Activated CD4-positive, alpha-beta T cell treated with anti-CD3 and anti-CD28 coated beads, Interleukin-2, amount 10 ng/mL, durations not matched to agents 24 days and 14 days (primary cell): ENCODE results near the gene GHITM. TPM values are rescaled to one million over a fixed set of nuclear protein-coding genes. Genes with fewer than 3 reads are reported as not detected.
"Not testable (repeated sequence)": the region's sequence is repeated elsewhere in the genome, so short reads cannot be mapped to it uniquely, and the experiment has no call there.

Source experiments
- DNase-seq: peaks from one replicate; pipeline ENCODE4 v3.0.0; 2022
- H3K27ac Mint-ChIP-seq: one replicate; pipeline ENCODE4 v1.8.0; 2022; ENCODE audit warnings: mild to moderate bottlenecking, mixed read lengths
- H3K27me3 Mint-ChIP-seq: one replicate; pipeline ENCODE4 v1.8.0; 2022; ENCODE audit warnings: mixed read lengths
- H3K36me3 Mint-ChIP-seq: one replicate; pipeline ENCODE4 v1.8.0; 2022; ENCODE audit warnings: low read depth, mild to moderate bottlenecking, mixed read lengths
- H3K4me1 Mint-ChIP-seq: one replicate; pipeline ENCODE4 v1.8.0; 2021; ENCODE audit warnings: mixed read lengths
- H3K4me3 Mint-ChIP-seq: one replicate; pipeline ENCODE4 v1.8.0; 2022; ENCODE audit warnings: mild to moderate bottlenecking, moderate library complexity, mixed read lengths
- H3K9me3 Mint-ChIP-seq: one replicate; pipeline ENCODE4 v1.8.0; 2021; ENCODE audit warnings: mixed read lengths
- intact Hi-C: fragments of 100-400 bp; cut with micrococcal nuclease; formaldehyde crosslinking; loops from one replicate; pipeline ENCODE4 v1.15.1; 2023
- total RNA-seq: library from RNA; stranded (reverse); gene quantifications from 2 replicates; pipeline ENCODE4 v1.2.3, GENCODE V29; 2022

GHITM gene
- total RNA-seq, 1 donor from 2014 or later = 145 TPM

DNA sequence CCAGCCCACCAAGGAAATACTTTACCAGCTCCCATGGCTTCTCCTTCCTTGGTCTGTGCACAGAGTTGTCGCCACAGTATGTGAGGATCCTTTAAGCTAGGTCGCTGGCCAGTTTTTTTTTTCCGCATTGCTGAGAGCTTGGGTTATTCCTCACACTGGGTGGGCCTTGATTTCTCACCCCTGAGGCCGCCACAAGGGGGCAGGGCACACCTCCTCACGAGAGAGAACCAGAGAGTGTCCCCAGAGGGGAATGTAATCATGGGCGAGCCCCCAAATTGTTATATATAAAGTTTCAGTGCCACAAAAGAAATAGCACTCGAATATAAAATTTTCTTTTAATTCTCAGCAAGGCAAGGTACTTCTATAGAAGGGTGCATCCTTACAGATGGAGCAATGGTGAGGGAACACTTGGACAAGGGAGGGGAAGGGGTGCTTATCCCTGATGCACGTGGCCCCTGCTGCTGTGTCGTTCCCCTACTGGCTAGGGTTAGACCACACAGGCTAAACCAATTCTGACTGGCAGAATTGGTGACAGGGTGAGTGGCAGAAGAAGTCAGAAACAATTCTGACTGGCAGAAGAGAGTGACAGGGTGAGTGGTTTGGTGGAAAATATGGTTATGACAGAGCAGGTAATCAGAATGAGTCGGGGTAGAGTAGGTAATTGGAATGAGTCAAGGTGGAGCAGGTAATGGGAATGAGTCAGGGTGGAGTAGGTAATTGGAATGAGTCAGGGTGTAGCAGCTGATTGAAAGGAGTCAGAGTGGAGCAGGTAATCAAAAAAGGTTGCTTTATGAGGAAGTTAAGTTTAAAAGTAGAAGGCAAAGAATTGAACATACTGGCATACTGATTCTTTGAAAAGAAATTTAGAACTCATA lies 13.2 kb upstream of the GHITM start:
- intact Hi-C loops = not testable (repeated sequence)

DNA sequence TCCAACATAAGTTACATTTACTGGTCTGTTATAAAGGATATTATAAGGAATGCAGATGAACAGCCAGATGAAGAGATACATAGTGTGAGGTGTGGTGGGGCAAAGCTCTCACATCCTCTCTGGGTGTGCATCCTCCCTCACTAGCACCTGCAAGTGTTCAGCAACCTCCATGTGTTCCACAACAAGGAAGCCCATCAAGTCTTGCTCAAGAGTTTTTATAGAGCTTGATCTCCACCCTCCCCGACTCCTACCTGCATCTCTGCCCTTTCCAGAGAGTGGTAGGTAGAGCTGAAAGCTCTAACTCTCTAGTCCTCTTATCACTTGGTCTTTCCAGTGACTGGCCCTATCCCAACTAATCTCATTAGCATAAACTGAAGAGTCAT lies 12.5 kb upstream of the GHITM start:
- DNase-seq = no peak
- no peak overlapping the region for H3K27ac Mint-ChIP-seq
- H3K4me1 Mint-ChIP-seq = no peaks in the 10 kb centered on the region
- no peak overlapping the region for H3K4me3 Mint-ChIP-seq
- intact Hi-C loops = no loop called here
- H3K9me3 Mint-ChIP-seq = peaks cover 15% of the 10 kb centered on the region
- H3K36me3 Mint-ChIP-seq = no peaks in the 10 kb centered on the region
- H3K27me3 Mint-ChIP-seq = peaks cover 16% of the 10 kb centered on the region

More for the DNA sequence above, 13.2 kb upstream of the GHITM start:
- not testable (repeated sequence) for DNase-seq, H3K4me1 Mint-ChIP-seq, H3K4me3 Mint-ChIP-seq, H3K27ac Mint-ChIP-seq, H3K36me3 Mint-ChIP-seq
- Mint-ChIP-seq H3K27me3 (peaks cover 17% of the 10 kb centered on the region), H3K9me3 (peaks cover 15% of the 10 kb centered on the region)

DNA sequence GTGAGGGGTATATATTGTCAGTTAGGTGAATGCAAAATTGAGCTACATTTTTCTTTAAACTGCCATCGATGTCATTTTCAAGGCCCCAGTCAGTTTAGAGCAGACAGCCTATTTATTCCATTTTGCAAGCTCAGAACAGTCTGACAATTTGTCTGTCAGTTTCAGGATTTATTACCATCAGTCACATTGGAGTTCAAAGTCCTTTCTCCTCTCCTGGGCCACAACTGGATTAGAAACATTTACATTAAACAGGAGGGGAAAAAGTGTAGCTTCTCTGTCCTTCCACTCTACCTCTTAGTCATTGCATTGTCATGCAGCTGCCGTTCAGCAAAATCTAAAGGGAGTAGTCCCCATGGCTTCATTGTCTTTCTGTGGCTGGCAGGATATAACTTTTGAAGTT lies 3.5 kb upstream of the GHITM start:
- Mint-ChIP-seq H3K27ac (no peak overlapping the region), H3K36me3 (peaks cover 5% of the 10 kb centered on the region), H3K27me3 (peaks cover 14% of the 10 kb centered on the region), H3K9me3 (no peaks in the 10 kb centered on the region), H3K4me1 (peaks cover 17% of the 10 kb centered on the region), H3K4me3 (no peak overlapping the region)
- DNase-seq = no peak
- intact Hi-C loops = no loop called here

DNA sequence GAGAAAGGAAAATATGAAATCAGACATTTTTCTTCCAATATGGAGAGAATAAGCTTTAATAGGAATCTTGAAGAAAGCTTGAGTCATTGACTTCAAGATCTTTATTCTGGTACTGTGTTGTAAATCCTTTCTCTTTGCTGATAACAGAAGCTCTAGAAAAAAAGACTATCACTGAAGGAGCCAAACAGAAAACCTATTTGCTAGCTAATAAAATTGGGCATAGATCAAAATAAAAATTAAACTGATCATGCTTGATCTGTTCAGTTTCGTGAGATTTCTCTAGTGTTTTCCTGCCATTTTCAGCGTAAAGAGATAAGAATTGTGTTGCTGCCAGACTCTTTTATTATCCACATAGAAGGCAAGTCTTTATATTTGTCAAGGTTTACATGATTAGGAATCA lies 1.5 kb upstream of the GHITM start:
- Mint-ChIP-seq H3K4me1 (peaks cover 25% of the 10 kb centered on the region), H3K27ac (peak overlapping the region; percentile 97), H3K4me3 (peak overlapping the region; percentile 6), H3K9me3 (no peaks in the 10 kb centered on the region), H3K27me3 (peaks cover 11% of the 10 kb centered on the region), H3K36me3 (peaks cover 16% of the 10 kb centered on the region)
- intact Hi-C loops = no loop called here
- DNase-seq = no peak

DNA sequence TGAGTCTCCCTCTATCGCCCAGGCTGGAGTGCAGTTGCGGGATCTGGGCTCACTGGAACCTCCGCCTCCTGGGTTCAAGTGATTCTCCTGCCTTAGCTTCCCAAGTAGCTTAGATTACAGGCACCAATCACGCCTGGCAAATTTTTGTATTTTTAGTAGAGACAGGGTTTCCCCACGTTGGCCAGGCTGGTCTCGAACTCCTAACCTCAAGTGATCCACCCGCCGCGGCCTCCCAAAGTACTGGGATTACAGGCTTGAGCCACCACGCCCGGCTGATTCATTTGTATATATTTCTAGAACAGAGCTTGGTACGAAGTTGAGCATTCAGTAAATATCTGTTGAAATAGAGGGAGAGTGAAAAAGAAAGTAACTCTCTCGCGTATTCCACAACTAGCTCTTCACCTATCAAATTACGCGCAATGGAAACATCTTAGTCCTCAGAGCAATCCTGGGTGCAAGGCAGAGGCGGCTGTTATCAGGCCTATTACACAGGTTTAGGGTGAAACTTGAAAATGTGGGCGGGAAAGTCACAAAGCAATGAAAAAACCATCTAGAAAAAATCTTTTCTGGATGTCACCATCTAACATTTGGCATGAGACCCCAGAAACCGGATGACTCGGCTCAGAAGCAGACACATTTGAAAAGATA lies 707 bp upstream of the GHITM start:
- H3K9me3 Mint-ChIP-seq = no peaks in the 10 kb centered on the region
- H3K27me3 Mint-ChIP-seq = peaks cover 11% of the 10 kb centered on the region
- peaks cover 25% of the 10 kb centered on the region for H3K4me1 Mint-ChIP-seq
- peaks cover 23% of the 10 kb centered on the region for H3K36me3 Mint-ChIP-seq
- H3K27ac Mint-ChIP-seq = peak overlapping the region; percentile 97
- H3K4me3 Mint-ChIP-seq = peak overlapping the region; percentile 97
- intact Hi-C loops = loop anchor here (1.0 kb wide), 1 partner anchor 191 kb away; no protein-coding TSS in a partner anchor
- peak; percentile 81 for DNase-seq

DNA sequence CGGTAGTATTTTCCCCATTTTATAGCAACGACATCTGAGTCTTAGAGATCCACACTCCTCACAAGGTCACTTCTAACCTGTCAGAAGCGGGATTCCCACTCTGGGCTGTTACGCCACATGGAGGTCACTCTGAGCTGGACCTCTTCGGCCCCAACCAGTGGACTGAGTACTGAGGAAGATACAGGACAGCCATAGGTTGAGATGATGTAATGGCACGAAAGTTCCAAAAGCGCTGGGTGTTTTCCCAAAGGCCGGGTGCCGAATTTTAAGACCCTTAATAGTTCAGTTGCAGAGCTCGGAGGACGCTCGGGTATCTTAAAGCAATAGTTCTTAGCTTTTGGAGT lies 699 bp downstream of the GHITM start:
- Mint-ChIP-seq H3K27ac (peak overlapping the region; percentile 97), H3K36me3 (peaks cover 31% of the 10 kb centered on the region), H3K9me3 (no peaks in the 10 kb centered on the region), H3K4me3 (peak overlapping the region; percentile 97), H3K27me3 (peaks cover 4% of the 10 kb centered on the region), H3K4me1 (peaks cover 25% of the 10 kb centered on the region)
- no peak for DNase-seq
- intact Hi-C loops = no loop called here

DNA sequence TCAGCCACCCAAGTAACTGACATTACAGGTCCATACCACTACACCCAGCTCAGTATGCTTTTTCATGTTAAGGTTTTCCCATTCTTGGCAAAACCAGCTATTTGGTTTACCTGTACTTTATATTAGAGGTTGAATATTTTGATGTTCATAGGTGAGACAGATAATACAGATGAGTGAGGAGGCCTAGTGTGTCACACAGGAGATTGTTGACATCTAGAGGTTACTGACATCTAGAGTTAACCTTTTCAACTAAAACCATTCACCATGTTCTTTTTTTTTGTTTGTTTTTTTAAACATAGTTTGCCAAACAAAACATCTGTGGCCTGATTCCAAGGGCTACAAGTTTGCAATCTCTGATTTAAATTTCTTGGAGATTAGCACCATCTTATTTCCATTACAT lies 8.0 kb downstream of the GHITM start:
- Mint-ChIP-seq H3K4me3 (no peak overlapping the region), H3K9me3 (no peaks in the 10 kb centered on the region), H3K27ac (no peak overlapping the region), H3K27me3 (no peaks in the 10 kb centered on the region), H3K36me3 (peaks cover 58% of the 10 kb centered on the region), H3K4me1 (no peaks in the 10 kb centered on the region)
- DNase-seq = no peak
- intact Hi-C loops = loop anchor here (5.0 kb wide), 1 partner anchor 390 kb away; no protein-coding TSS in a partner anchor

DNA sequence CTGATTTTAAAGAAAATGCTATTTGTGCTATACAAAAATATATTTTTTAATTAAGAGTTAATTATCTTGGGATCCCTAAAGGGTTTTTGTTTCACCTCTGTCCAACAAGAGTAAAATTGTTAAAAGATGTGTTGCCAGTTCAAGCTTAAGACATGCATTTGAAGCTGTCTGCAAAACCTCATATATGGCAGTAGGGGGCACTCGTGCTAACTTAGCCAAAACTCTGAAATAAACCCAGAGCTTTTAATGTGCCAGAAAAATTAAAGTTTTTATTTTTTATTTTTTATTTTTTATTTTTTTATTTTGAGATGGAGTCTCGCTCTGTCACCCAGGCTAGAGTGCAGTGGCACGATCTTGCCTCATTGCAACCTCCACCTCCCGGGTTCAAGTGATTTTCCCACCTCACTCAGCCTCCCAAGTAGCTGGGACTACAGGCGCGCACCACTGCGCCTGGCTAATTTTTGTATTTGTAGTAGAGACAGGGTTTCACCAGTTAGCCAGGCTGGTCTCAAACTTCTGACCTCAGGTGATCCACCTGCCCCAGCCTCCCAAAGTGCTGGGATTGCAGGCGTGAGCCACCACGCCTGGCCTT lies 8.8 kb downstream of the GHITM start:
- intact Hi-C loops = loop anchor here (1.0 to 5.0 kb wide), 2 partner anchors 57 to 389 kb away; no protein-coding TSS in a partner anchor
- H3K27me3 Mint-ChIP-seq, H3K4me1 Mint-ChIP-seq, H3K27ac Mint-ChIP-seq, H3K9me3 Mint-ChIP-seq, H3K4me3 Mint-ChIP-seq: not testable (repeated sequence)
- H3K36me3 Mint-ChIP-seq = peaks cover 56% of the 10 kb centered on the region
- DNase-seq = peak; percentile 65

DNA sequence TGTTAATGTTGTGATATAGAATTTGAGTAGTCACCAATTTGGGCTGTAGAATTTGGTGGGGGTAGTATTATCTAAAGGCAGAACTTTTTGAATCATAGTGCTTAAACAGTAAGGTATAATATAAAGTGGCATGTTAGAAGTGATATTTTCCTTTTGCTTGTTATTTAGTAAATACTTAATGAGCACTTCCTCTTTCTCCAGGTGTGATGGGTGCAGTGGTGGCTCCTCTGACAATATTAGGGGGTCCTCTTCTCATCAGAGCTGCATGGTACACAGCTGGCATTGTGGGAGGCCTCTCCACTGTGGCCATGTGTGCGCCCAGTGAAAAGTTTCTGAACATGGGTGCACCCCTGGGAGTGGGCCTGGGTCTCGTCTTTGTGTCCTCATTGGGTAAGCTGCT lies 10.5 kb downstream of the GHITM start:
- no peaks in the 10 kb centered on the region for H3K9me3 Mint-ChIP-seq
- H3K27ac Mint-ChIP-seq = no peak overlapping the region
- peaks cover 2% of the 10 kb centered on the region for H3K4me1 Mint-ChIP-seq
- intact Hi-C loops = loop anchor here (5.0 kb wide), 1 partner anchor 387 kb away; no protein-coding TSS in a partner anchor
- H3K27me3 Mint-ChIP-seq = no peaks in the 10 kb centered on the region
- H3K36me3 Mint-ChIP-seq = peaks cover 58% of the 10 kb centered on the region
- no peak for DNase-seq
- no peak overlapping the region for H3K4me3 Mint-ChIP-seq

DNA sequence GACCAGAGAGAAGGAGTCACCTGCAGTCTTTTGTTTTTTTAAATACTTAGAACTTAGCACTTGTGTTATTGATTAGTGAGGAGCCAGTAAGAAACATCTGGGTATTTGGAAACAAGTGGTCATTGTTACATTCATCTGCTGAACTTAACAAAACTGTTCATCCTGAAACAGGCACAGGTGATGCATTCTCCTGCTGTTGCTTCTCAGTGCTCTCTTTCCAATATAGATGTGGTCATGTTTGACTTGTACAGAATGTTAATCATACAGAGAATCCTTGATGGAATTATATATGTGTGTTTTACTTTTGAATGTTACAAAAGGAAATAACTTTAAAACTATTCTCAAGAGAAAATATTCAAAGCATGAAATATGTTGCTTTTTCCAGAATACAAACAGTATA lies 13.5 kb downstream of the GHITM start:
- Mint-ChIP-seq H3K9me3 (no peaks in the 10 kb centered on the region), H3K27ac (no peak overlapping the region), H3K4me3 (no peak overlapping the region), H3K36me3 (peaks cover 45% of the 10 kb centered on the region), H3K27me3 (no peaks in the 10 kb centered on the region), H3K4me1 (peaks cover 7% of the 10 kb centered on the region)
- intact Hi-C loops = no loop called here
- no peak for DNase-seq

DNA sequence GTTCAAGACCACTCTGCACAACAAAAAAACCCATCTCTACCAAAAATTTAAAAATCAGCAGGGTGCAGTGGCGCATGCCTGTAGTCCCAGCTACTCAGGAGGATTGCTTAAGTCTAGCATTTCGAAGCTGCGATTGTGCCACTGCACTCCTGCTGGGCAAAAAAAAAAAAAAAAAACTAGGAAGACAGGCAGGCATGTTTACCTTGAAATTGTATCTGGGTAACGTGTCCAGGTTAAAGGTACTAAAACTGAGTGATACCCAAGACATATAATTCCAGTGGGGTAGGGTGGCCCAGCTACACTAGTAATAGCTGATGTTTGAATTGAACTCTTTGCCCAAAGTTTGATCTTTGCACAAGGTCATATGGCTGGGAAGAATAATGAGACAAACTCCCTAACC lies 16.2 kb downstream of the GHITM start:
- H3K36me3 Mint-ChIP-seq = peaks cover 33% of the 10 kb centered on the region
- no peak overlapping the region for H3K4me3 Mint-ChIP-seq
- H3K27me3 Mint-ChIP-seq = peaks cover 3% of the 10 kb centered on the region
- H3K9me3 Mint-ChIP-seq = no peaks in the 10 kb centered on the region
- intact Hi-C loops = no loop called here
- DNase-seq = no peak
- peaks cover 9% of the 10 kb centered on the region for H3K4me1 Mint-ChIP-seq
- H3K27ac Mint-ChIP-seq = no peak overlapping the region

DNA sequence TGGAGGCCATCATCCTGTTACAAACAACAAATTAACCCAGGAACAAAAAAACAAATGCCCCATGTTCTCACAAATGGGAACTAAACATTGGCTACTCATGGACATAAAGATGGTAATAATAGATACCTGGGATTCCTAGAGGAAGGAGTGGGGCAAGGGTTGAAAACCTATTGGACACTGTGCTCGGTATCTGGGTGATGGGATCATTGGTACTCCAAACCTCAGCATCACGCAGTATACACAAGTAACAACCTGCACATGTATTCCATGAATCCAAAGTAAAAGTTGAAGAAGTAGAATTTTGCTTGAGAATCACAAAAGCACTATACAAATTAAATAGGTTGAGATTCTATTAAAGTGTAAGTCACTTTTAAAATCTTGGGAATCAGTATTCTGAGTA lies 16.7 kb downstream of the GHITM start:
- H3K4me1 Mint-ChIP-seq = peaks cover 9% of the 10 kb centered on the region
- H3K9me3 Mint-ChIP-seq = no peaks in the 10 kb centered on the region
- no peak for DNase-seq
- H3K27me3 Mint-ChIP-seq = peaks cover 3% of the 10 kb centered on the region
- no peak overlapping the region for H3K4me3 Mint-ChIP-seq
- no peak overlapping the region for H3K27ac Mint-ChIP-seq
- intact Hi-C loops = no loop called here
- H3K36me3 Mint-ChIP-seq = peaks cover 28% of the 10 kb centered on the region

DNA sequence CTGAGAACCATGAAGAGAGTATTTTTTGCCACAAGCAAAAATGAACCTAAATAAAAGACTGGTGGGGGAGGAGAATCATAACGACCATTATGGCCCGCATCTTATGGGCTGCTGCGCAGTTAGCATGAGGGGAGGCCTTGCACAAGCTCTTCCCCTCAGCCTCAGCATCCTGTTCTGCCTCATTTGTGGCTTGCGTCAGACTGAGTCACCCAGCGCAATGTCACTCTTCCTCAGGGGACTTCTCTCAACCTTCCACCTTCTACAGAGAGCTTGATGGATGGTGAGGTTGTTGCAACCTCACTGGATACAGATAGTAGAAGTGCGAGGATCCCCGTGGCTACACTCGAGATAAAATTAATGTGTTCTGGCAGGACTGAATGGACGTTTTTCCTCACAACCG lies 17.5 kb downstream of the GHITM start:
- Mint-ChIP-seq H3K4me1 (peaks cover 9% of the 10 kb centered on the region), H3K9me3 (no peaks in the 10 kb centered on the region), H3K4me3 (no peak overlapping the region), H3K27ac (no peak overlapping the region), H3K36me3 (peaks cover 26% of the 10 kb centered on the region), H3K27me3 (peaks cover 6% of the 10 kb centered on the region)
- peak; percentile 67 for DNase-seq
- intact Hi-C loops = no loop called here

DNA sequence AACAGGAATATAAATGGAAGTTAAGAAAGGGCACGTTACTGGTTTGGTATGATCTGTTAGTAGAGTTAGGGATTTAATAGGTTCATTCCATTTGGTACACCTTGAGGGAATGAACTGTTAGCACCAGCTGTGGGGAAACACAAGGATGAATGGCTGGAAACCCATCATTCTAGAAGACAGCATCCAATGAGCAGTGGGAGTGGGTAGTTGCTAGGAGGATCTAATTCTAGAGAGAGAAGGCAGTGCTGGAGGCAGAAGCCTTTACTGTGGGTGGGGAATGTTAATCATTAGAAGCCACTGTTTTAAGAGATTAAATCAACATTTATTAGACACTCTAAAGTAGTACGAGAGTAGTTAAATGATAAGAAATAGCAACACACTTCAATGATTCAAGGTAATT lies 18.8 kb downstream of the GHITM start:
- H3K27me3 Mint-ChIP-seq = peaks cover 6% of the 10 kb centered on the region
- H3K27ac Mint-ChIP-seq = no peak overlapping the region
- DNase-seq = no peak
- no peaks in the 10 kb centered on the region for H3K9me3 Mint-ChIP-seq
- H3K4me3 Mint-ChIP-seq = no peak overlapping the region
- intact Hi-C loops = no loop called here
- peaks cover 19% of the 10 kb centered on the region for H3K36me3 Mint-ChIP-seq
- H3K4me1 Mint-ChIP-seq = peaks cover 9% of the 10 kb centered on the region
